ENCODE measurements around the gene FGFRL1.
A peak's percentile ranks its signal among the peaks of the same experiment; 100 is the strongest.

Gene FGFRL1

GRCh38 chr4:1055721-1056590 is 44.5 kb downstream of the FGFRL1 start:
- DNase-seq, result peak; percentile 23 to 85 (median 60)

DNA sequence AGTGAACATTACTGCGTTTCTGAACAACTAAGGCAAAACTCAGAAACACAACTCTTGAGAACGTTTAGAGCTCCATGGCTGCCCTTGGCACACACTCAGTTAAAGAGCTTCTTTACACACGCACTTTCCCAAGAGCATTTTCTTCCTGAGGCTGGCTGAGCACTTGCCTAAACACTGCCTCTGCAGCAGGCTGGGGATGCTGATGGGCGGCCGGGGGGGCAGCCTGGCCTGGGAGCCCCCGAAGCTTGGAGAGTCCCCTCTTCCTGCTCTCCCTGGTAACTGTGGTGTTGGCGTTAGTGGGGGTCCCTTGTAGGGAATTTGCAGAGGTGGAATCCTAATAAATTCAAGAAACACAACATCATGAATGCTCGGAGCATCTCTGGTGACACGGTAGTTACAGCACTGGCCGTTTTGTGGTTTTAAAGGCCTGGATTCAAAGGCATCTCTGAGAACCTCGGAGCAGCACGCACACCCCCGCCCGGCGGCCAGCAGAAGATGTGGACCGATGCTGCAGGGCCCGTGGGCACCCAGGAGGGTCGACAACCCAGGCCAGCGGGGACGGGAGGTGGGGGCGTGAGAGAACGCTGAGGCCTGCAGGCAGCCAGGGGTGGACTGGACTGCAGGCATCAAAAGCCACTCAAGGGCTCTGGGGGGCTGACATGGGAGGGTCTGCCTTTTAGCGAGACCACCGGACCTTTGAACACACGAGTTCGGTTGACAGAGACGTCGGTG is 45.4 kb downstream of the FGFRL1 start:
- no peak for DNase-seq

GRCh38 chr4:1057403-1057745 is 45.9 kb downstream of the FGFRL1 start:
- DNase-seq, result no peak

DNA sequence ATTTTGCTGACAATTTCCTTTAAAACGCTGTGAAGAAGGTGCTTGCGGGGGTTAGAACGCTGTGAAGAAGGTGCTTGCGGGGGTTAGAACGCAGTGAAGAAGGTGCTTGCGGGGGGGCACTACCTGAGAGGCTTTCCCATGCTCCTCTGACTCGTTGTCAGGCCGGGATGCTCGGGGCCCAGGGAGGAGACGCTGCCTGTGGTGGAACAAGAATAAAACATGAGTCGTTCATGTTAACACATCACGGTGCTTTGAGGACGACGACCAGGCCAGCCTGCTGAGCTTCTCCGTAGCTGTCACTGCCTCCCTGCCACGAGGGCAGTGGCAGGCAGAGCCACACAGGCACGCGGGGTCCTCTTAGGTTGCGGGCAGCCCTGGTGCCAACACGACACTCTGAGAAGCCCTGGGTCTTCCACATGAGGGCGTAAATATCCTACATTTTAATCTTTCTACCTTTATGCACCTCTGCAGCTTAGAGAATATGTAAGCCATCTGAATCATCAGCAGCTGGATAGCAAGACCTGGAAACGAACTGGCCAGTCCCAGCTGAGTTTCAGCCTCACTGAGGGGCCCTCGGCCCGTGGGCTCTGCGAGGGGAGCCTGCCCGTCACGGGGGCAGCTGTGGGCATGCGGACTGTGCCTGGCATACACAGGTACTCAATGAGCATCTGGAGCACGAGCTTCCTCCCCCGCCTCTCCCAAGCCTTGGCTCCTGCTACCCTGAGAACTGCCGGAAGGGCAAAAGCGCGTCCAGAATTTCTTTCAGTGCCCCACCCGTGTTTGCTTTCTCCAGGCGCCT is 47.0 kb downstream of the FGFRL1 start:
- DNase-seq, result no peak

DNA sequence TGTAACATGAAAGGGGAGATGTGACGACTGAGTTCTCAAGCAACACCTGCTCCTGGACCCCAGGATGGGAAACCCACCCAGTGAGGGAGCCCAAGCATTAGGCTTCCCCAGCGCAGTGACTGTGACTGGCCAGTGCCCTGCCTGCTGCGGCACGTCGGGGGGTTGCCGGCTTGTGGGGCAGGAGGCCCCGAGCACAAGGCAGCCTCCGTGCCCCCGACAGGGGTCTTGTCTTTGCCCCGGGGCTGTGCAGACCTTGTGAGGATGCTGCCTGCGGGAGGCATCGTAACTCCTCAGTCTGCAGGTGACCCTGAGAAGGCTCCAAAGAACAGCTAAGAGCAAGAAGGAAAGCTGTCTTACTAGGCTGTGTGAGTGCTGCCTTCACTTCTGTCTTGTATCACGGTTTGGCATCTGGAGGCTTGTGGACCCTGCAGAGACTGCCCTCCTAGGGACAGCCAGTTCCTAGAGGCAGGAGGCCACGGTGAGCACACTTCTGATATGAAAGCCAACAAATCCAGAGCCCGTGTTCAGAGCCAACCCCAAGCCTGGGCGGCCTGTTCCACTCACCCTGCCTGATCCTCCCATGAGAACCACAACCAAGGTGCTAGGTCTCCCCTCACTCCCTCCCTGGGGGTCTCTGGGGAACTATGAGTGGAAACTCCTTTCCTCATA is 47.7 kb downstream of the FGFRL1 start:
- no peak for DNase-seq

GRCh38 chr4:1060121-1060520 is 48.7 kb downstream of the FGFRL1 start:
- no peak for DNase-seq

DNA sequence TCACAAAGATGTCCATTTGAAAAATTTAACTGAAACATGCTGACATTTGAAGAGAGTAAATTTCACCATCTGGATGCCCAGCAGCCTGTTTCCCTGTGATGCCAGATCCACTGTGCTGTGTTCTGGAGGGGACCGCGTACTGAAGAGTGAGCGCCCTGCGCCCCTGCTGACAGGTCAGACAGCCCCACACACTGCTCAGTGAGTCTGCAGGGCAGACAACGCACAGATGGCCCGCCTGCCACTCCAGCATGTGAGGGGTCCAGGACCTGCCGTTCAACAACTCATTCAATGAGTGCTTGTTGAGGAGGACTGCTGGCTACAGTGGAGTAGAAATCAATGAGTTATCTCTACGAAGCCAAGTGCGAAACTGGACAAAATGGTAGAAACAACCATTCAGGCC is 49.2 kb downstream of the FGFRL1 start:
- DNase-seq, result no peak

- DNase-seq, result no peak
These were observed 49.8 kb downstream of the FGFRL1 start for GRCh38 chr4:1061056-1061700.

GRCh38 chr4:1061760-1062159 is 50.3 kb downstream of the FGFRL1 start:
- DNase-seq, result no peak

- no peak for DNase-seq
These were observed 51.0 kb downstream of the FGFRL1 start for GRCh38 chr4:1062419-1062818.

DNA sequence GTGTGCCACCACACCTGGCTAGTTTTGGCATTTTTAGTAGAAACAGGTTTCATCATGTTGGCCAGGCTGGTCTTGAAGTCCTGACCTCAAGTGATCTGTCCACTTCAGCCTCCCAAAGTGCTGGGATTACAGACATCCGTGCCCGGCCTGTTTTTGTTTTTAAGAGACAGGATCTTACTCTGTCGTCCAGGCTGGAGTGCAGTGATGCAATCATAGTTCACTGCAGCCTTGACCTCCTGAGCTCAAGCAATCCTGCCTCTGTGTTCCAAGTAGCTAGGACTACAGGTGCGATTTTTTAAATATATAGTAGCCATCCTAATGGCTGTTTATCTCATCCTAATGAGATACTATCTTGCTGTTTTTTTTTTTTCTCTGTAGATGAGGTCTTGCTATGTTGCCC is 54.3 kb downstream of the FGFRL1 start:
- DNase-seq, result no peak

- no peak for DNase-seq
These were observed 58.0 kb downstream of the FGFRL1 start for GRCh38 chr4:1069394-1069793.

GRCh38 chr4:1072830-1073446 is 61.5 kb downstream of the FGFRL1 start:
- DNase-seq, result peak in 2 of 4 experiments; percentile 6 to 41

- DNase-seq, result no peak
These were observed 62.7 kb downstream of the FGFRL1 start for GRCh38 chr4:1074077-1074476.

DNA sequence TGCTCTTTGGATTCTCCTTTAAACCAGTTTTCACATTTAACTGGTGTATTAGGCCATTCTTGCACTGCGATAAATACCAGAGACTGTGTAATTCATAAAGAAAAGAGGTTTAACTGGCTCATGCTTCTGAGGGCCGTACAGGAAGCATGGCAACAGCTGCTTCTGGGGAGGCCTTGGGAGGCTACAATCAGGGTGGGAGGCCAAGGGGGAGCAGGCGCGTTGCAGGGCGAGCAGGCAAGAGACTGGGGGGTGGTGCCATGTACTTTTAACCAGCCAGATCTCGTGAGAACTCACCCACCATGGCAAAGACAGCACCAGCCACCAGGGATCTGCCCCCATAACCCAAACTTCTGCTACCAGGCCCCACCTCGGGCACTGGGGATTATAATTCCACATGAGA is 63.8 kb downstream of the FGFRL1 start:
- DNase-seq, result no peak

GRCh38 chr4:1075809-1076699 is 64.6 kb downstream of the FGFRL1 start:
- DNase-seq, result no peak

Data from activated naive CD4-positive, alpha-beta T cell (primary cell).